Spleen (tissue), 11 donors: ENCODE measurements around the gene RAB40C. TPM values are rescaled to one million over a fixed set of nuclear protein-coding genes. Genes with fewer than 3 reads are reported as not detected.
"Not testable (repeated sequence)": the region's sequence is repeated elsewhere in the genome, so short reads cannot be mapped to it uniquely, and the experiment has no call there.

Experiments used
- DNase-seq: peaks from one replicate; pipeline ENCODE4 v3.0.0-alpha.2; 2020
- H3K27ac ChIP-seq, 8 donors: fragments of 200-600 bp; sonication (generic) in 7 of 8; 1 replicate in 4 of 8; 2 replicates in 4 of 8; pipeline versions ENCODE4 v1.5.0 to v1.8.0; 2016 to 2021; ENCODE audit warnings: inconsistent platforms in 4 of 8, mild to moderate bottlenecking in 4 of 8, moderate library complexity in 1 of 8
- H3K27me3 ChIP-seq, 7 donors: fragments of 200-600 bp; sonication (generic) in 6 of 7; replicated peaks in 1 of 7; 1 replicate in 4 of 7; 2 replicates in 3 of 7; pipeline versions ENCODE4 v1.5.0 to v1.8.0; 2016 to 2021; ENCODE audit warnings: inconsistent platforms in 3 of 7, mild to moderate bottlenecking in 1 of 7
- H3K36me3 ChIP-seq, 6 donors: fragments of 200-600 bp; sonication (generic) in 5 of 6; 1 replicate in 4 of 6; 2 replicates in 2 of 6; pipeline versions ENCODE4 v1.5.0 to v1.8.0; 2016 to 2021; ENCODE audit warnings: inconsistent platforms in 2 of 6
- H3K4me1 ChIP-seq, 6 donors: fragments of 200-600 bp; sonication (generic) in 5 of 6; 1 replicate in 3 of 6; 2 replicates in 3 of 6; pipeline versions ENCODE4 v1.5.0 to v1.8.0; 2016 to 2021; ENCODE audit warnings: inconsistent platforms in 3 of 6
- H3K4me3 ChIP-seq, 8 donors: fragments of 200-600 bp; sonication (generic) in 7 of 8; 1 replicate in 4 of 8; 2 replicates in 4 of 8; pipeline versions ENCODE4 v1.5.0 to v1.8.0; 2016 to 2021; ENCODE audit warnings: inconsistent platforms in 4 of 8, mild to moderate bottlenecking in 4 of 8, moderate library complexity in 2 of 8
- H3K9me3 ChIP-seq, 8 donors: fragments of 200-600 bp; sonication (generic) in 7 of 8; 1 replicate in 4 of 8; 2 replicates in 4 of 8; pipeline versions ENCODE4 v1.5.0 to v1.8.0; 2016 to 2021; ENCODE audit warnings: inconsistent platforms in 4 of 8
- POLR2A ChIP-seq, 3 donors: fragments of 450-650 bp; IDR thresholded peaks; one replicate each; pipeline ENCODE4 v1.5.1; 2017; ENCODE audit warnings: antibody characterized with exemption in 3 of 3, mild to moderate bottlenecking in 1 of 3
- POLR2AphosphoS5 ChIP-seq, 3 donors: sonication (generic); formaldehyde crosslinking; IDR thresholded peaks; one replicate each; pipeline ENCODE4 v1.5.1; 2017; ENCODE audit warnings: antibody characterized with exemption in 3 of 3
- WGBS, 5 donors: extraction: QIAGEN DNeasy Blood & Tissue Kit in 3 of 5; methylation state at CpG; one replicate each; pipeline versions ENCODE4 v1.1.5 to v1.1.7; 2013 to 2018; 5-methylcytosine and 5-hydroxymethylcytosine counted together
- intact Hi-C: fragments of 100-400 bp; cut with DNase I; formaldehyde crosslinking; loops from one replicate; pipeline ENCODE4 v1.15.0; 2023; ENCODE audit warnings: low total_unique reads
- polyA plus RNA-seq, 3 donors: library from polyadenylated mRNA; stranded (reverse); fragments of 200-250 nt; gene quantifications; one replicate each; pipeline ENCODE4 v1.2.1, GENCODE V29; 2013
- total RNA-seq, 7 donors: library from RNA; depleted of rRNA in 3 of 7; stranded (reverse); fragments of >200 nt in 3 of 7; fragmentation: NEBNext Ultra II Directional in 4 of 7; extraction: Animal tissue kit (Norgen Biotek cat#: 25700) in 4 of 7; gene quantifications; one replicate each; pipeline versions ENCODE4 v1.1.0 to v1.2.1, GENCODE V29; 2016 to 2021
- TF ChIP-seq, protein P1 (sequence below), 11 experiments: fragments of 200-600 bp in 7 of 11; fragments of 450-650 bp in 4 of 11; sonication (generic) in 4 of 11; IDR thresholded peaks in 8 of 11; conservative IDR thresholded peaks in 3 of 11; 1 replicate in 7 of 11; 2 replicates in 4 of 11; pipeline versions ENCODE4 v1.4.0 to v1.8.0; 2016 to 2021; ENCODE audit warnings: antibody characterized with exemption in 11 of 11, inconsistent platforms in 4 of 11, mild to moderate bottlenecking in 1 of 11
- donor health status: healthy with polysubstance abuse.
- donor health status: DM: no; HTN: no; CAD: no; lungs with moderate emphysema.
- donor health status: DM: no; HTN: no; CAD: no.
- donor health status: Bipolar disorder and iron deficiency.
- donor health status: healthy.
- donor health status: DM: no; HTN: no; CAD: no.
- donor health status: DM: yes; HTN: yes; CAD: no.

Gene RAB40C
- total and polyA plus RNA-seq, 10 donors, result 8.1 to 21.6 (median 15.2) TPM

DNA sequence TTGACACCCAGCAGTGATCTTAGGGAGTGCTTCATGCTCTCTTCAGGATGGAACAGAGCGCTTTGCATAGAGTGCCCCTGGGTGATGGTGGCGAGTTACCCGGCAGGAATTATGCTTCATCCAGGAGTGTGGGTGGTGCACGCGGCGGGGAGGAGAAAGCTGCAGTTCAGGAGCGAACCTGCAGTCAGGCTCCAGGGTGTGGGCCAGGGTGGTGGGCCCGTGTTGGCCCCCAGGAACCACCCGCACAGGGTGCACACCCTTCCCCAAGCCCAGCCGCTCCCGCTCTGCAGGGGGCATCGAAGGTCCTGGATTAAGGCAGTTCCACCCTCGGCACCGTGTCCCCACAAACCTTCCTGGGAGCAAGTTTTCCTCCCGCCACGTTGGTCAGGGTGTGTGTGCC lies 3.9 kb downstream of the RAB40C start:
- intact Hi-C loops, result no loop called here
- peaks cover 12 to 69% (median 47%) of the 10 kb centered on the region in 6 donors for H3K4me1 ChIP-seq
- H3K27me3 ChIP-seq, result no peaks in the 10 kb centered on the region
- peak; percentile 73 for DNase-seq
- H3K36me3 ChIP-seq, result peaks cover 0 to 34% (median 2%) of the 10 kb centered on the region in 6 donors
- H3K27ac ChIP-seq, result peak overlapping the region in 4 of 8 donors; percentile 65 to 84 (median 80)
- TF ChIP-seq POLR2A (IDR thresholded peaks at IDR 0.05) (no peak), POLR2AphosphoS5 (IDR thresholded peaks at IDR 0.05) (no peak)
- TF ChIP-seq, protein P1, sequence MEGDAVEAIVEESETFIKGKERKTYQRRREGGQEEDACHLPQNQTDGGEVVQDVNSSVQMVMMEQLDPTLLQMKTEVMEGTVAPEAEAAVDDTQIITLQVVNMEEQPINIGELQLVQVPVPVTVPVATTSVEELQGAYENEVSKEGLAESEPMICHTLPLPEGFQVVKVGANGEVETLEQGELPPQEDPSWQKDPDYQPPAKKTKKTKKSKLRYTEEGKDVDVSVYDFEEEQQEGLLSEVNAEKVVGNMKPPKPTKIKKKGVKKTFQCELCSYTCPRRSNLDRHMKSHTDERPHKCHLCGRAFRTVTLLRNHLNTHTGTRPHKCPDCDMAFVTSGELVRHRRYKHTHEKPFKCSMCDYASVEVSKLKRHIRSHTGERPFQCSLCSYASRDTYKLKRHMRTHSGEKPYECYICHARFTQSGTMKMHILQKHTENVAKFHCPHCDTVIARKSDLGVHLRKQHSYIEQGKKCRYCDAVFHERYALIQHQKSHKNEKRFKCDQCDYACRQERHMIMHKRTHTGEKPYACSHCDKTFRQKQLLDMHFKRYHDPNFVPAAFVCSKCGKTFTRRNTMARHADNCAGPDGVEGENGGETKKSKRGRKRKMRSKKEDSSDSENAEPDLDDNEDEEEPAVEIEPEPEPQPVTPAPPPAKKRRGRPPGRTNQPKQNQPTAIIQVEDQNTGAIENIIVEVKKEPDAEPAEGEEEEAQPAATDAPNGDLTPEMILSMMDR (IDR thresholded peaks at IDR 0.05 in 8 of 11, conservative IDR thresholded peaks at IDR 0.05 in 3 of 11), result no peak
- H3K9me3 ChIP-seq, result no peaks in the 10 kb centered on the region
- H3K4me3 ChIP-seq, result no peak overlapping the region
- 84 to 94% (median 90%) methylated on average over 11 to 16 of the region's 16 CpGs for WGBS, 5 donors

DNA sequence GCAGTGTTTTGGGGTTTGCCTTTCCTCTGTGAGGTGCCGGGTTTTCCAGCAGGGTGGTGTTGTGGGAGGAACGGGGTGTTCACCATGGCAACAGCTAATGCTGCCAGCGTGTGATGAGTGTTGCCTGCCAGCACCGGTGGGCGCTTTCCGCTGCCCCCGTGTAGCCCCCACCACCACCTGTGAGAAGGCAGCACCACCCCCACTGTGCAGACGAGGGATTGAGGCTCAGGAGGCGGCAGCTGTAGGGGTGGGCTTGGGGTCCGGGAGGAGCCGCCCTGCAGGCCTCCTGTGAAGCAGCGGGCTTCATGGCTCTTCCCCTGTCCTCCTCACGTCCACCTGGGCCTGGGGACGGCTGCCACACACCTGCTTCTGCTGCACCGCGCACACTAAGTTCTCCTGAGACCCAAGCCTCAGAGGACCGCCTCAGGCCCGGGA lies 5.2 kb downstream of the RAB40C start:
- no peak for DNase-seq
- H3K4me1 ChIP-seq, result peaks cover 12 to 69% (median 47%) of the 10 kb centered on the region in 6 donors
- 89 to 93% (median 93%) methylated on average over 15 to 18 of the region's 18 CpGs for WGBS, 5 donors

DNA sequence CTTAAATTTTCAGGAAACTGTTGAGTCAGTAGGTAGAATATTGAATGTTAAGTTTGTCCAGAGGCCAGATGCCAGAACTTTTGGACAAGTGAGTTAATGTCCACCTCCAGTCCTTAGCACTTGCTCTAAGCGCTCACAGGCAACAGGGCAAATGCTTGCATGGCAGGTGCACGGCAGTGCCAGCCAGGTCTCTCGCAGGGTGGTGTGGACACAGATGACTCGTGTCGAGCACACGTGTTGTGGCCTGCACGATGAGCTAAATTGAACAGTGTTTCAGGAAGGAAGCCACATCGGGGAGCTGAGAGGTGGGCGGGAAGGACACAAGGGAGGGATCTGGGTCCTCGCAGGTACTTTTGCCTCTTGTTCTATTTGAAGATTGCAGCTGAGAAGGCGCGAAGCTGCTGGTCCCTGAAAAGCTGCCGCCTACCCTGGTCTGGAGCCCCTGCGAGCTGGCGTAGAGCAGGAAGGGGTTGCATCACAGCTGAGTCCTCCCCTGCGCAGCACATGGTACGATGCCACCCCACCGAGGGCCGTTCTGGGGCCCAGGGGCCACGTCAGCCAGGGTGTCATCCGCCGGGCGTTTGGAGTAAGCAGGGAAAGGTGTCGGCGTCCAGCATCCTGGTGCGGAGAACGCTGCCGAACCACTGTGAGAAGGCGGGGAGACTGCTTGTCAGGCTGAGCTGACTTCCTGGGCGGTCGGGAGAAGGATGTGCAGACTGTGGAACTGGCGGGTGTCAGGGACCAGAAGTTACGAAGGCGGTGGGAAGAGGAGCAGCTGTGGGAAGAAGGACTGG lies 6.3 kb downstream of the RAB40C start:
- WGBS, 5 donors, result 55 to 79% (median 68%) methylated on average over 27 to 34 of the region's 34 CpGs
- intact Hi-C loops, result no loop called here
- TF ChIP-seq, protein P1 (IDR thresholded peaks at IDR 0.05 in 8 of 11, conservative IDR thresholded peaks at IDR 0.05 in 3 of 11), result no peak
- TF ChIP-seq POLR2AphosphoS5 (IDR thresholded peaks at IDR 0.05) (no peak), POLR2A (IDR thresholded peaks at IDR 0.05) (no peak)
- Histone ChIP-seq H3K4me3 (no peak overlapping the region), H3K4me1 (peaks cover 9 to 60% (median 38%) of the 10 kb centered on the region in 6 donors), H3K27me3 (no peaks in the 10 kb centered on the region), H3K27ac (no peak overlapping the region), H3K9me3 (no peaks in the 10 kb centered on the region), H3K36me3 (peaks cover 0 to 55% (median 2%) of the 10 kb centered on the region in 6 donors)
- no peak for DNase-seq

More for the DNA sequence above, 5.2 kb downstream of the RAB40C start:
- intact Hi-C loops, result no loop called here
- TF ChIP-seq, protein P1 (IDR thresholded peaks at IDR 0.05 in 8 of 11, conservative IDR thresholded peaks at IDR 0.05 in 3 of 11), result no peak
- TF ChIP-seq POLR2AphosphoS5 (IDR thresholded peaks at IDR 0.05) (no peak), POLR2A (IDR thresholded peaks at IDR 0.05) (no peak)
- no peaks in the 10 kb centered on the region for H3K27me3 ChIP-seq
- no peak overlapping the region for H3K4me3 ChIP-seq
- no peak overlapping the region for H3K27ac ChIP-seq
- peaks cover 0 to 45% (median 2%) of the 10 kb centered on the region in 6 donors for H3K36me3 ChIP-seq
- no peaks in the 10 kb centered on the region for H3K9me3 ChIP-seq

DNA sequence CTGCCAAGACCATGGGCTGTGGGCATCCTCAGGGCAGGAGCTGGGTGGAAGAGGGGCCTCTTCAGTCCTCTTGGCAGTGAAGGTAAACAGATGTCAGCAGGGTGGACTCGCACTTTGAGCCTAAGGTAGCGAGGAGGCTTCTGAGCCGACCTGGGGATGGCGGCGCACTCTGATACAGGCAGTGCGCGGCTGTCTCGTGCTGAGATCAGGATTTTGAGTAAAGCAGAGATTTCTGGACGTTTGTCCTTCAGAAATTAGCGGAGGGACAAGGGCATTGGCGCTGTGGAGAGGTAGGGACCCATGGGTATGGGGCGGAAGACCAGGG lies 6.8 kb downstream of the RAB40C start:
- no peak overlapping the region for H3K4me3 ChIP-seq
- no peak overlapping the region for H3K27ac ChIP-seq
- TF ChIP-seq, protein P1 (IDR thresholded peaks at IDR 0.05 in 8 of 11, conservative IDR thresholded peaks at IDR 0.05 in 3 of 11), result no peak
- TF ChIP-seq POLR2A (IDR thresholded peaks at IDR 0.05) (no peak), POLR2AphosphoS5 (IDR thresholded peaks at IDR 0.05) (no peak)
- intact Hi-C loops, result no loop called here
- H3K36me3 ChIP-seq, result peaks cover 0 to 58% (median 2%) of the 10 kb centered on the region in 6 donors
- DNase-seq, result no peak
- peaks cover 9 to 54% (median 33%) of the 10 kb centered on the region in 6 donors for H3K4me1 ChIP-seq
- 90 to 96% (median 93%) methylated on average over 12 of the region's 12 CpGs for WGBS, 5 donors
- H3K9me3 ChIP-seq, result no peaks in the 10 kb centered on the region
- no peaks in the 10 kb centered on the region for H3K27me3 ChIP-seq

- H3K27me3 ChIP-seq, H3K9me3 ChIP-seq, H3K27ac ChIP-seq, H3K4me3 ChIP-seq, DNase-seq, intact Hi-C loops: not testable (repeated sequence)
- peaks cover 0 to 58% (median 2%) of the 10 kb centered on the region in 6 donors for H3K36me3 ChIP-seq
- peaks cover 8 to 45% (median 23%) of the 10 kb centered on the region in 6 donors for H3K4me1 ChIP-seq
- WGBS, 5 donors, result 94 to 98% (median 96%) methylated on average over 6 to 7 of the region's 7 CpGs
Observed at GRCh38 chr16:597655-598054, 7.8 kb downstream of the RAB40C start.
